ENCODE results near the gene NDUFA8.

DNA sequence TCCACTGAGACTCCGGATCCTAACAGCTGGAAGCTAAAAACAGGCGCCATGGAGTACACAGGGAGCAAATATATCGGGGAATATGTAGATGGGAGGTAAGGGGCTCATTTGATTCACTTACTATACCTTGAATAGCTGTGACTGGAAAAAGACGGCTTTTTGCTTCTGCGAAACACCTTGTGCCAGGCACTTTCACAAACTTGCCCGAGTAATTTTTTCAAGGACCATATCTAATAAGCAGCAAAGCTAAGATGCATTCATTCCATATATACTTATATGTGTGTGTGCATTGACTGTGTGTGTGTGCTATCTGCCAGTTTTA lies 307 bp upstream of the NDUFA8 start:
- TF ChIP-seq EZH2 (IDR thresholded peaks at IDR 0.05; ENCODE audit: insufficient read depth, poor library complexity, severe bottlenecking) (no peak), EZH2phosphoT487 (IDR thresholded peaks at IDR 0.05; ENCODE audit: insufficient read depth, low read depth) (no peak)

Measured in GM23248 (cell line).